OCI-LY1 (cell line): Measurements from ENCODE around the gene SEMA4B.

Experiments
- H2AFZ ChIP-seq: fragments of 200-600 bp; sonication (generic), shearing (Covaris generic); 2 replicates; pipeline ENCODE4 v1.6.0; 2014; ENCODE audit warnings: antibody characterized with exemption, mild to moderate bottlenecking, low read length
- H3F3A ChIP-seq: fragments of 200-600 bp; sonication (generic), shearing (Covaris generic); 2 replicates; pipeline ENCODE4 v1.6.0; 2014; ENCODE audit warnings: mild to moderate bottlenecking, antibody characterized with exemption, low read length, moderate library complexity; ENCODE audit not compliant: insufficient read depth
- H3K27ac ChIP-seq: fragments of 200-600 bp; sonication (generic); 2 replicates; pipeline ENCODE4 v1.5.1; 2014; ENCODE audit warnings: low read length, mixed run types, mild to moderate bottlenecking, low read depth; ENCODE audit not compliant: poor library complexity, severe bottlenecking
- H3K27me3 ChIP-seq: fragments of 200-600 bp; sonication (generic); 2 replicates; pipeline ENCODE4 v1.6.0; 2014; ENCODE audit warnings: antibody characterized with exemption, mild to moderate bottlenecking, low read length, moderate library complexity; ENCODE audit not compliant: insufficient read depth
- H3K36me3 ChIP-seq: fragments of 200-600 bp; sonication (generic); 2 replicates; pipeline ENCODE4 v1.6.1; 2014; ENCODE audit warnings: mild to moderate bottlenecking, antibody characterized with exemption, low read length, moderate library complexity, mixed read lengths; ENCODE audit not compliant: insufficient read depth
- H3K4me1 ChIP-seq: fragments of 200-600 bp; sonication (generic); 2 replicates; pipeline ENCODE4 v1.5.1; 2014; ENCODE audit warnings: mild to moderate bottlenecking, low read length, moderate library complexity; ENCODE audit not compliant: insufficient read depth, severe bottlenecking
- H3K4me2 ChIP-seq: fragments of 200-600 bp; sonication (generic), shearing (Covaris generic); 2 replicates; pipeline ENCODE4 v1.6.1; 2014; ENCODE audit warnings: low read length
- H3K4me3 ChIP-seq: fragments of 200-600 bp; sonication (generic); 2 replicates; pipeline ENCODE4 v1.5.1; 2014; ENCODE audit warnings: low read length, low read depth, mild to moderate bottlenecking, mixed read lengths; ENCODE audit not compliant: poor library complexity, severe bottlenecking
- H3K79me2 ChIP-seq: fragments of 200-600 bp; shearing (Covaris generic); 2 replicates; pipeline ENCODE4 v1.6.1; 2016; ENCODE audit warnings: mixed run types, low read length, mixed read lengths; ENCODE audit not compliant: insufficient read depth
- H3K9ac ChIP-seq: fragments of 200-600 bp; sonication (generic), shearing (Covaris generic); 2 replicates; pipeline ENCODE4 v1.6.1; 2014; ENCODE audit warnings: mild to moderate bottlenecking, low read length, mixed read lengths
- H3K9me2 ChIP-seq: fragments of 200-600 bp; sonication (generic), shearing (Covaris generic); 2 replicates; pipeline ENCODE4 v1.6.1; 2014; ENCODE audit warnings: low read depth, mild to moderate bottlenecking, low read length, mixed read lengths
- H3K9me3 ChIP-seq: fragments of 200-600 bp; shearing (Covaris generic); 2 replicates; pipeline ENCODE4 v1.6.1; 2014; ENCODE audit warnings: low read length, mixed read lengths
- H4K20me1 ChIP-seq: fragments of 200-600 bp; sonication (generic), shearing (Covaris generic); 2 replicates; pipeline ENCODE4 v1.6.0; 2016; ENCODE audit warnings: mild to moderate bottlenecking, low read length; ENCODE audit not compliant: insufficient read depth
- EZH2 ChIP-seq: fragments of 200-600 bp; sonication (generic), shearing (Covaris generic); IDR thresholded peaks from 2 replicates; pipeline ENCODE4 v1.8.0; 2017; ENCODE audit warnings: borderline replicate concordance, mixed run types, mild to moderate bottlenecking, antibody characterized with exemption, low read length, moderate library complexity, mixed read lengths
- TF ChIP-seq, protein P1 (sequence below): fragments of 200-600 bp; sonication (generic), shearing (Covaris generic); IDR thresholded peaks from 2 replicates; pipeline ENCODE4 v1.5.1; 2017; ENCODE audit warnings: mild to moderate bottlenecking, antibody characterized with exemption, low read length, moderate library complexity, mixed read lengths

SEMA4B gene

GRCh38 chr15:90248789-90249202 lies 47.7 kb downstream of the SEMA4B start:
- Histone ChIP-seq H3K27me3 (0 out of 2 replicates have a peak, but pooled peaks cover 10% of the 10 kb centered on the region), H4K20me1 (no peaks in the 10 kb centered on the region), H3K27ac (no peak overlapping the region), H2AFZ (no peak overlapping the region), H3K9ac (no peak overlapping the region), H3K36me3 (no peaks in the 10 kb centered on the region), H3K4me1 (peaks cover 4% of the 10 kb centered on the region), H3K4me3 (no peak overlapping the region), H3F3A (no peaks in the 10 kb centered on the region), H3K9me3 (no peaks in the 10 kb centered on the region), H3K4me2 (no peak overlapping the region), H3K9me2 (no peaks in the 10 kb centered on the region), H3K79me2 (no peaks in the 10 kb centered on the region)
- no peak for TF ChIP-seq EZH2
- TF ChIP-seq, protein P1, sequence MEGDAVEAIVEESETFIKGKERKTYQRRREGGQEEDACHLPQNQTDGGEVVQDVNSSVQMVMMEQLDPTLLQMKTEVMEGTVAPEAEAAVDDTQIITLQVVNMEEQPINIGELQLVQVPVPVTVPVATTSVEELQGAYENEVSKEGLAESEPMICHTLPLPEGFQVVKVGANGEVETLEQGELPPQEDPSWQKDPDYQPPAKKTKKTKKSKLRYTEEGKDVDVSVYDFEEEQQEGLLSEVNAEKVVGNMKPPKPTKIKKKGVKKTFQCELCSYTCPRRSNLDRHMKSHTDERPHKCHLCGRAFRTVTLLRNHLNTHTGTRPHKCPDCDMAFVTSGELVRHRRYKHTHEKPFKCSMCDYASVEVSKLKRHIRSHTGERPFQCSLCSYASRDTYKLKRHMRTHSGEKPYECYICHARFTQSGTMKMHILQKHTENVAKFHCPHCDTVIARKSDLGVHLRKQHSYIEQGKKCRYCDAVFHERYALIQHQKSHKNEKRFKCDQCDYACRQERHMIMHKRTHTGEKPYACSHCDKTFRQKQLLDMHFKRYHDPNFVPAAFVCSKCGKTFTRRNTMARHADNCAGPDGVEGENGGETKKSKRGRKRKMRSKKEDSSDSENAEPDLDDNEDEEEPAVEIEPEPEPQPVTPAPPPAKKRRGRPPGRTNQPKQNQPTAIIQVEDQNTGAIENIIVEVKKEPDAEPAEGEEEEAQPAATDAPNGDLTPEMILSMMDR, result no peak

DNA sequence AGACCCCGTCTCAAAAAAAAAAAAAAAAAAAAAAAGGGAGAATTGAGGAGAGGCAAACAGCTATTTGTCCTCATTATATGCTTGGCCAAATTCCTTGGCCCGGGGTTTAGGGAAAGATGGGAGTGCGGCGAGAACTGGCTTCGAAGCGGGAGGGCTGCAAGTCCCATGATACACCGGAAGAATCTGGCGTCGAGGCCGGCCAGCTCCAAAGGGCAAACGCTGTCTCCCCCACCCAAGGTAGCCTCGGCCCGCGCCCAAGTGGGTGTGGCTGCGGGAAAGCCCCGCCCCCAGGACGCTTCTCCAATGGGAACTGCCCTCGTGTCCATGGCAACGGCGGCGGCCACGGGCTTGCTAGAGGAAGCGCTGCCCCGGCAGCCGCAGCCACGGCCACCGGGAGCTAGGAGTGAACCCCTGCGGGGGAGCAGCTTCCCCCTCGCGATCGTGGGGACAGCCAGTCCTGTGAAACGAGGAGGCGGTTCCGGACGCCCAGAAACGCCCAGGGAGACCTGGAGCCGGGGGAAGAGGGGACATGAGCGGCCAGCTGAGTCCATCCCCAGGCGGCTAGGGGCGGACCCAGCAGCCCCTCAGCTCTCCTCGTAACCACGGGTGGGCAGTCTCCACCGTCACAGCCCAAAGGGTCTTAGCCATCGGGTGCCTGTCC lies 48.2 kb downstream of the SEMA4B start, which contains the start of gene TTLL13:
Gene TTLL13 (plus strand): TSS at position 354 of the 661 bp plus-strand sequence. CDS start 1,075 bp downstream, outside the sequence.
- Histone ChIP-seq H3K9me3 (no peaks in the 10 kb centered on the region), H3F3A (no peaks in the 10 kb centered on the region), H3K4me1 (peaks cover 4% of the 10 kb centered on the region), H3K27me3 (0 out of 2 replicates have a peak, but pooled peaks cover 10% of the 10 kb centered on the region), H3K9me2 (no peaks in the 10 kb centered on the region), H3K36me3 (no peaks in the 10 kb centered on the region), H3K4me2 (peak within 1 kb of the TSS; percentile 58), H3K4me3 (peak within 1 kb of the TSS; percentile 46), H3K27ac (no peak within 1 kb of the TSS), H3K9ac (no peak within 1 kb of the TSS; the same call in 1 of the 2 replicates), H2AFZ (no peak within 1 kb of the TSS), H3K79me2 (no peaks in the 10 kb centered on the region), H4K20me1 (no peaks in the 10 kb centered on the region)
- no peak for TF ChIP-seq EZH2
- TF ChIP-seq, protein P1, result no peak

DNA sequence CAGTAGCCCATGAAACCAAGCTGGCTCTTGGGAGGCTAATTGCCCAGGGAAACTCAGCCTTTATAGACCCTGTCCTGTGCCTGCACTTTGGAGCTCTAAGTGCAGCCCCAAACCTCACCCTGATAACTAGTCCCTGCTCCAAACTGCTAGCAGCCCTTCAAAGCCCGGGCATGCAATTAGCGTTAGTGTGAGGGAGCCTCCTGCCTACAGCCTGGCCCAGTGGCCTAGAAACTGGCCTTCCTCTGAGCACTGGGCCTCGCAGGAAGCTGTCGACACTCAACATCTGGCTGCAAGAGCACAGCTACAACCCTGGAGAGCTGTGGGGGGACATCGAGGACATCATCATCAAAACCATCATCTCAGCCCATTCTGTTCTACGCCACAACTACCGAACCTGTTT lies 56.6 kb downstream of the SEMA4B start:
- Histone ChIP-seq H3K27me3 (0 out of 2 replicates have a peak, but pooled peaks cover 8% of the 10 kb centered on the region), H2AFZ (no peak overlapping the region), H3K4me2 (no peak overlapping the region), H3K4me1 (no peaks in the 10 kb centered on the region), H3K9me3 (no peaks in the 10 kb centered on the region), H3K36me3 (no peaks in the 10 kb centered on the region), H3K79me2 (no peaks in the 10 kb centered on the region), H3K27ac (no peak overlapping the region), H3K9me2 (no peaks in the 10 kb centered on the region), H3K4me3 (no peak overlapping the region), H3F3A (no peaks in the 10 kb centered on the region), H3K9ac (no peak overlapping the region), H4K20me1 (no peaks in the 10 kb centered on the region)
- TF ChIP-seq EZH2, result no peak
- TF ChIP-seq, protein P1, result no peak
